Ishikawa (cell line): ENCODE measurements around the gene AKAP6.

Experiments used
- CEBPB ChIP-seq: IDR thresholded peaks from 2 replicates; pipeline ENCODE4 v1.6.1; 2012
- CREB1 ChIP-seq: IDR thresholded peaks from 2 replicates; pipeline ENCODE4 v1.6.1; 2012; ENCODE audit warnings: low read depth
- EGR1 ChIP-seq: IDR thresholded peaks from 2 replicates; pipeline ENCODE4 v1.6.1; 2012
- EP300 ChIP-seq: IDR thresholded peaks from 2 replicates; pipeline ENCODE4 v1.6.1; 2012; ENCODE audit warnings: borderline replicate concordance
- FOXM1 ChIP-seq: IDR thresholded peaks from 2 replicates; pipeline ENCODE4 v1.6.1; 2012; ENCODE audit warnings: low read depth, borderline replicate concordance
- MAX ChIP-seq: IDR thresholded peaks from 2 replicates; pipeline ENCODE4 v1.6.1; 2012
- NFIC ChIP-seq: IDR thresholded peaks from 2 replicates; pipeline ENCODE4 v1.6.1; 2012
- RAD21 ChIP-seq: IDR thresholded peaks from 2 replicates; pipeline ENCODE4 v1.6.1; 2012; ENCODE audit warnings: low read depth
- TAF1 ChIP-seq: IDR thresholded peaks from 2 replicates; pipeline ENCODE4 v1.6.1; 2012; ENCODE audit warnings: low read depth, mild to moderate bottlenecking
- TCF12 ChIP-seq: IDR thresholded peaks from 2 replicates; pipeline ENCODE4 v1.6.1; 2012; ENCODE audit warnings: low read depth
- TEAD4 ChIP-seq: IDR thresholded peaks from 2 replicates; pipeline ENCODE4 v1.6.1; 2012
- YY1 ChIP-seq: IDR thresholded peaks from 2 replicates; pipeline ENCODE4 v1.6.1; 2012; ENCODE audit warnings: low read depth
- ZBTB7A ChIP-seq: IDR thresholded peaks from 2 replicates; pipeline ENCODE4 v1.6.1; 2012; ENCODE audit warnings: low read depth
- TF ChIP-seq, protein P1 (sequence below): IDR thresholded peaks from 2 replicates; pipeline ENCODE4 v1.6.1; 2012
- TF ChIP-seq, protein P2 (sequence below): IDR thresholded peaks from 2 replicates; pipeline ENCODE4 v1.6.1; 2012; ENCODE audit warnings: low read depth, mild to moderate bottlenecking

The AKAP6 gene

DNA sequence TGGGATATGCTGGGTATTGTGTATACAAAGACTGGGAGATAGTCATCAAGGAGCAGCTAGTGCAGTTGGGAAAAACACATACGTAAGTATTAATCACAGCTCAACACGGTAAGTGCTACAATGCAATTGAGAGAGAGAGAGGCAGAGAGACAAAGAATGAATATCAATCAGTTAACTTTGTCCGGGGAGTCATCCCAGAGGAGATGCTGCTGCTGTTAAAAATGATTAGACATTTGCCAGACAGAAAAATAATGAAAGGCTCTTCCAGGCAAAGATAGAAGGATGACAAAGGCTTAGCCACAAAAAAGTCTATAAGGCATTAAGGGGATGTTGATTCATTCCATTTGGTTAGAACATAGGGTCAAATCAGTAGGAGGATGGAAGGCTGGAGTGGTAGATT is 45.1 kb downstream of the AKAP6 start:
- TF ChIP-seq, protein P1, sequence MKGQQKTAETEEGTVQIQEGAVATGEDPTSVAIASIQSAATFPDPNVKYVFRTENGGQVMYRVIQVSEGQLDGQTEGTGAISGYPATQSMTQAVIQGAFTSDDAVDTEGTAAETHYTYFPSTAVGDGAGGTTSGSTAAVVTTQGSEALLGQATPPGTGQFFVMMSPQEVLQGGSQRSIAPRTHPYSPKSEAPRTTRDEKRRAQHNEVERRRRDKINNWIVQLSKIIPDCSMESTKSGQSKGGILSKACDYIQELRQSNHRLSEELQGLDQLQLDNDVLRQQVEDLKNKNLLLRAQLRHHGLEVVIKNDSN, result no peak
- TF ChIP-seq MAX (no peak), EP300 (no peak), CREB1 (no peak), TAF1 (no peak), TEAD4 (no peak), YY1 (no peak), RAD21 (no peak), CEBPB (no peak), EGR1 (no peak), FOXM1 (no peak), ZBTB7A (no peak)
- TF ChIP-seq, protein P2, sequence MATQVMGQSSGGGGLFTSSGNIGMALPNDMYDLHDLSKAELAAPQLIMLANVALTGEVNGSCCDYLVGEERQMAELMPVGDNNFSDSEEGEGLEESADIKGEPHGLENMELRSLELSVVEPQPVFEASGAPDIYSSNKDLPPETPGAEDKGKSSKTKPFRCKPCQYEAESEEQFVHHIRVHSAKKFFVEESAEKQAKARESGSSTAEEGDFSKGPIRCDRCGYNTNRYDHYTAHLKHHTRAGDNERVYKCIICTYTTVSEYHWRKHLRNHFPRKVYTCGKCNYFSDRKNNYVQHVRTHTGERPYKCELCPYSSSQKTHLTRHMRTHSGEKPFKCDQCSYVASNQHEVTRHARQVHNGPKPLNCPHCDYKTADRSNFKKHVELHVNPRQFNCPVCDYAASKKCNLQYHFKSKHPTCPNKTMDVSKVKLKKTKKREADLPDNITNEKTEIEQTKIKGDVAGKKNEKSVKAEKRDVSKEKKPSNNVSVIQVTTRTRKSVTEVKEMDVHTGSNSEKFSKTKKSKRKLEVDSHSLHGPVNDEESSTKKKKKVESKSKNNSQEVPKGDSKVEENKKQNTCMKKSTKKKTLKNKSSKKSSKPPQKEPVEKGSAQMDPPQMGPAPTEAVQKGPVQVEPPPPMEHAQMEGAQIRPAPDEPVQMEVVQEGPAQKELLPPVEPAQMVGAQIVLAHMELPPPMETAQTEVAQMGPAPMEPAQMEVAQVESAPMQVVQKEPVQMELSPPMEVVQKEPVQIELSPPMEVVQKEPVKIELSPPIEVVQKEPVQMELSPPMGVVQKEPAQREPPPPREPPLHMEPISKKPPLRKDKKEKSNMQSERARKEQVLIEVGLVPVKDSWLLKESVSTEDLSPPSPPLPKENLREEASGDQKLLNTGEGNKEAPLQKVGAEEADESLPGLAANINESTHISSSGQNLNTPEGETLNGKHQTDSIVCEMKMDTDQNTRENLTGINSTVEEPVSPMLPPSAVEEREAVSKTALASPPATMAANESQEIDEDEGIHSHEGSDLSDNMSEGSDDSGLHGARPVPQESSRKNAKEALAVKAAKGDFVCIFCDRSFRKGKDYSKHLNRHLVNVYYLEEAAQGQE, result no peak

DNA sequence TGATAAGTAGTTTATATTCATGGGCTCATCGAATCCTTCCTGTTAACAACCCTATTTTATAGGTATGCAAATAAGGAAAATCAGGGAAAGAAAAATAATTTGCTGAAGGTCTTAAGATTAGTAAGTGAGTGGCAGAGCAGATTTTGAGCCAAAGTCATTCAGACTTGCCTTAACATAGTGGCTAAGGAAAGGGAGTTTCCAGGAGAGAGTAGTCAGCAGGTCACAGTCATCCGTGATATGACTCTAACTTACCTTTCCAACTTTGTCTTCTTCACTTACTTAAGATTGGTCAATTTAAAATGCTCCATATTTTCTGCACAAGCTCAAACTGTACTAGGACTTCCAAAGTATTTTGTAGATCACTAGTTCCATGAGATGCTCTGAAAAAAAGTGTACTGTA is 46.6 kb downstream of the AKAP6 start:
- TF ChIP-seq EP300 (no peak), TAF1 (no peak), TEAD4 (no peak), RAD21 (no peak), EGR1 (no peak), CREB1 (no peak), CEBPB (no peak), ZBTB7A (no peak), YY1 (no peak), TCF12 (no peak), FOXM1 (no peak), NFIC (no peak), MAX (no peak)
- TF ChIP-seq, protein P1, result no peak
- TF ChIP-seq, protein P2, result no peak

GRCh38 chr14:32377046-32377646 is 48.0 kb downstream of the AKAP6 start:
- TF ChIP-seq, protein P2, result no peak
- no peak for TF ChIP-seq ZBTB7A

- TF ChIP-seq YY1, result no peak
- TF ChIP-seq, protein P1, result no peak
- no peak for TF ChIP-seq TCF12
- no peak for TF ChIP-seq EGR1
- no peak for TF ChIP-seq MAX
- no peak for TF ChIP-seq CEBPB
- TF ChIP-seq TAF1, result no peak
- TF ChIP-seq, protein P2, result no peak
- TF ChIP-seq NFIC, result no peak
- no peak for TF ChIP-seq ZBTB7A
- TF ChIP-seq TEAD4, result no peak
- TF ChIP-seq RAD21, result no peak
- TF ChIP-seq EP300, result no peak
- no peak for TF ChIP-seq FOXM1
- no peak for TF ChIP-seq CREB1
Measured at GRCh38 chr14:32378284-32378683, 49.2 kb downstream of the AKAP6 start.
